Epidermal melanocyte (primary cell): Measurements from ENCODE around the gene NFATC4.

Source experiments
- DNase-seq: peaks from one replicate; pipeline ENCODE4 v3.0.0; 2011; ENCODE audit warnings: low spot score; ENCODE audit not compliant: insufficient read length

The NFATC4 gene

GRCh38 chr14:24407608-24408325 is 39.8 kb downstream of the NFATC4 start:
- no peak for DNase-seq

- DNase-seq: peak; percentile 57
Observed at GRCh38 chr14:24408764-24409163, 40.8 kb downstream of the NFATC4 start.

- no peak for DNase-seq
Observed at GRCh38 chr14:24409192-24409591, 41.2 kb downstream of the NFATC4 start.

- DNase-seq: no peak
Observed at GRCh38 chr14:24409956-24410355, 42.0 kb downstream of the NFATC4 start.

- peak; percentile 65 for DNase-seq
Observed at GRCh38 chr14:24411443-24412389, 43.7 kb downstream of the NFATC4 start.

GRCh38 chr14:24414077-24414476 is 46.1 kb downstream of the NFATC4 start:
- no peak for DNase-seq

- no peak for DNase-seq
Observed at GRCh38 chr14:24414732-24415420, 46.9 kb downstream of the NFATC4 start.

GRCh38 chr14:24415421-24416253 is 47.7 kb downstream of the NFATC4 start:
- DNase-seq: no peak

GRCh38 chr14:24416254-24416931 is 48.4 kb downstream of the NFATC4 start:
- no peak for DNase-seq

GRCh38 chr14:24416932-24417619 is 49.1 kb downstream of the NFATC4 start:
- no peak for DNase-seq

- DNase-seq: no peak
Observed at GRCh38 chr14:24417832-24418491, 50.0 kb downstream of the NFATC4 start.

GRCh38 chr14:24418492-24418873 is 50.5 kb downstream of the NFATC4 start:
- DNase-seq: no peak

- no peak for DNase-seq
Observed at GRCh38 chr14:24422261-24422660, 54.3 kb downstream of the NFATC4 start.

GRCh38 chr14:24422694-24423601 is 55.0 kb downstream of the NFATC4 start:
- no peak for DNase-seq

GRCh38 chr14:24425704-24426103 is 57.7 kb downstream of the NFATC4 start:
- peak; percentile 37 for DNase-seq

- no peak for DNase-seq
Observed at GRCh38 chr14:24426150-24426911, 58.3 kb downstream of the NFATC4 start.

- no peak for DNase-seq
Observed at GRCh38 chr14:24426912-24427536, 59.0 kb downstream of the NFATC4 start.
